ENCODE data around the gene ALB.

Gene ALB

GRCh38 chr4:73409978-73410548 is 6.0 kb downstream of the ALB start:
- FAIRE-seq, result no peak
- DNase-seq (ENCODE audit: insufficient read length), result no peak
- TF ChIP-seq POLR2AphosphoS5 (IDR thresholded peaks at IDR 0.05; ENCODE audit: low read depth, low read length) (no peak), TAF1 (IDR thresholded peaks at IDR 0.05; ENCODE audit: borderline replicate concordance, low read depth, low read length) (no peak), POLR2A (IDR thresholded peaks at IDR 0.05; ENCODE audit: low read depth, low read length) (no peak)

- DNase-seq (ENCODE audit: insufficient read length), result no peak
- no peak for FAIRE-seq
- TF ChIP-seq TAF1 (IDR thresholded peaks at IDR 0.05; ENCODE audit: borderline replicate concordance, low read depth, low read length) (no peak), POLR2AphosphoS5 (IDR thresholded peaks at IDR 0.05; ENCODE audit: low read depth, low read length) (no peak), POLR2A (IDR thresholded peaks at IDR 0.05; ENCODE audit: low read depth, low read length) (no peak)
Observed at GRCh38 chr4:73410916-73411730, 7.0 kb downstream of the ALB start.

DNA sequence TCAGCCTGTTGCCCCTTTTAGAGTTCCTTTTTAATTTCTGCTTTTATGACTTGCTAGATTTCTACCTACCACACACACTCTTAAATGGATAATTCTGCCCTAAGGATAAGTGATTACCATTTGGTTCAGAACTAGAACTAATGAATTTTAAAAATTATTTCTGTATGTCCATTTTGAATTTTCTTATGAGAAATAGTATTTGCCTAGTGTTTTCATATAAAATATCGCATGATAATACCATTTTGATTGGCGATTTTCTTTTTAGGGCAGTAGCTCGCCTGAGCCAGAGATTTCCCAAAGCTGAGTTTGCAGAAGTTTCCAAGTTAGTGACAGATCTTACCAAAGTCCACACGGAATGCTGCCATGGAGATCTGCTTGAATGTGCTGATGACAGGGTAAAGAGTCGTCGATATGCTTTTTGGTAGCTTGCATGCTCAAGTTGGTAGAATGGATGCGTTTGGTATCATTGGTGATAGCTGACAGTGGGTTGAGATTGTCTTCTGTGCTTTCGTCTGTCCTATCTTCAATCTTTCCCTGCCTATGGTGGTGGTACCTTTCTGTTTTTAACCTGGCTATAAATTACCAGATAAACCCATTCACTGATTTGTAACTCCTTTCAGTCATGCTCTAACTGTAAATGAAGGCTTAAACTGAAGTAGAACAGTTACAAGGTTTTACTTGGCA is 7.8 kb downstream of the ALB start:
- TF ChIP-seq POLR2AphosphoS5 (IDR thresholded peaks at IDR 0.05; ENCODE audit: low read depth, low read length) (no peak), TAF1 (IDR thresholded peaks at IDR 0.05; ENCODE audit: borderline replicate concordance, low read depth, low read length) (no peak), POLR2A (IDR thresholded peaks at IDR 0.05; ENCODE audit: low read depth, low read length) (no peak)
- no peak for DNase-seq (ENCODE audit: insufficient read length)

GRCh38 chr4:73413294-73413755 is 9.2 kb downstream of the ALB start:
- no peak for DNase-seq (ENCODE audit: insufficient read length)
- TF ChIP-seq TAF1 (IDR thresholded peaks at IDR 0.05; ENCODE audit: borderline replicate concordance, low read depth, low read length) (no peak), POLR2A (IDR thresholded peaks at IDR 0.05; ENCODE audit: low read depth, low read length) (no peak), POLR2AphosphoS5 (IDR thresholded peaks at IDR 0.05; ENCODE audit: low read depth, low read length) (no peak)
- no peak for FAIRE-seq

More for the DNA sequence above, 7.8 kb downstream of the ALB start:
- FAIRE-seq, result no peak

- TF ChIP-seq POLR2A (IDR thresholded peaks at IDR 0.05; ENCODE audit: low read depth, low read length) (no peak), POLR2AphosphoS5 (IDR thresholded peaks at IDR 0.05; ENCODE audit: low read depth, low read length) (no peak), TAF1 (IDR thresholded peaks at IDR 0.05; ENCODE audit: borderline replicate concordance, low read depth, low read length) (no peak)
- FAIRE-seq (no peak), DNase-seq (ENCODE audit: insufficient read length) (no peak)
Observed at GRCh38 chr4:73414936-73415271, 10.8 kb downstream of the ALB start.

- no peak for DNase-seq (ENCODE audit: insufficient read length)
Observed at GRCh38 chr4:73415807-73416238, 11.7 kb downstream of the ALB start.

GRCh38 chr4:73416423-73417087 is 12.5 kb downstream of the ALB start:
- DNase-seq (ENCODE audit: insufficient read length) (no peak), FAIRE-seq (no peak)
- TF ChIP-seq POLR2A (IDR thresholded peaks at IDR 0.05; ENCODE audit: low read depth, low read length), result no peak
- no peak for TF ChIP-seq POLR2AphosphoS5 (IDR thresholded peaks at IDR 0.05; ENCODE audit: low read depth, low read length)
- TF ChIP-seq TAF1 (IDR thresholded peaks at IDR 0.05; ENCODE audit: borderline replicate concordance, low read depth, low read length), result no peak

More at GRCh38 chr4:73415807-73416238, 11.7 kb downstream of the ALB start:
- TF ChIP-seq POLR2A (IDR thresholded peaks at IDR 0.05; ENCODE audit: low read depth, low read length) (no peak), POLR2AphosphoS5 (IDR thresholded peaks at IDR 0.05; ENCODE audit: low read depth, low read length) (no peak), TAF1 (IDR thresholded peaks at IDR 0.05; ENCODE audit: borderline replicate concordance, low read depth, low read length) (no peak)
- FAIRE-seq, result no peak

DNA sequence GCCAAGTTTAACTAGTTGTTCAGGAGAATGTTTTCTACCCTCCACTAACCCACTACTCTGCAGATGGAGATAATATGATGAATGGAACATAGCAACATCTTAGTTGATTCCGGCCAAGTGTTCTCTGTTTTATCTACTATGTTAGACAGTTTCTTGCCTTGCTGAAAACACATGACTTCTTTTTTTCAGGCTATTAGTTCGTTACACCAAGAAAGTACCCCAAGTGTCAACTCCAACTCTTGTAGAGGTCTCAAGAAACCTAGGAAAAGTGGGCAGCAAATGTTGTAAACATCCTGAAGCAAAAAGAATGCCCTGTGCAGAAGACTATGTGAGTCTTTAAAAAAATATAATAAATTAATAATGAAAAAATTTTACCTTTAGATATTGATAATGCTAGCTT is 13.3 kb downstream of the ALB start:
- TF ChIP-seq POLR2A (IDR thresholded peaks at IDR 0.05; ENCODE audit: low read depth, low read length) (no peak), POLR2AphosphoS5 (IDR thresholded peaks at IDR 0.05; ENCODE audit: low read depth, low read length) (no peak), TAF1 (IDR thresholded peaks at IDR 0.05; ENCODE audit: borderline replicate concordance, low read depth, low read length) (no peak)
- DNase-seq (ENCODE audit: insufficient read length), result no peak
- no peak for FAIRE-seq

- FAIRE-seq (no peak), DNase-seq (ENCODE audit: insufficient read length) (no peak)
- TF ChIP-seq POLR2AphosphoS5 (IDR thresholded peaks at IDR 0.05; ENCODE audit: low read depth, low read length) (no peak), TAF1 (IDR thresholded peaks at IDR 0.05; ENCODE audit: borderline replicate concordance, low read depth, low read length) (no peak), POLR2A (IDR thresholded peaks at IDR 0.05; ENCODE audit: low read depth, low read length) (no peak)
Observed at GRCh38 chr4:73417973-73418372, 13.9 kb downstream of the ALB start.

DNA sequence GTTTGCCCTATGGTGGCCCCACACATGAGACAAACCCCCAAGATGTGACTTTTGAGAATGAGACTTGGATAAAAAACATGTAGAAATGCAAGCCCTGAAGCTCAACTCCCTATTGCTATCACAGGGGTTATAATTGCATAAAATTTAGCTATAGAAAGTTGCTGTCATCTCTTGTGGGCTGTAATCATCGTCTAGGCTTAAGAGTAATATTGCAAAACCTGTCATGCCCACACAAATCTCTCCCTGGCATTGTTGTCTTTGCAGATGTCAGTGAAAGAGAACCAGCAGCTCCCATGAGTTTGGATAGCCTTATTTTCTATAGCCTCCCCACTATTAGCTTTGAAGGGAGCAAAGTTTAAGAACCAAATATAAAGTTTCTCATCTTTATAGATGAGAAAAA is 14.6 kb downstream of the ALB start:
- FAIRE-seq (no peak), DNase-seq (ENCODE audit: insufficient read length) (no peak)
- TF ChIP-seq TAF1 (IDR thresholded peaks at IDR 0.05; ENCODE audit: borderline replicate concordance, low read depth, low read length), result no peak
- TF ChIP-seq POLR2A (IDR thresholded peaks at IDR 0.05; ENCODE audit: low read depth, low read length), result no peak
- no peak for TF ChIP-seq POLR2AphosphoS5 (IDR thresholded peaks at IDR 0.05; ENCODE audit: low read depth, low read length)
